Spleen (tissue), 11 donors: Measurements from ENCODE around the gene KCNAB1. TPM values are rescaled to one million over a fixed set of nuclear protein-coding genes. Genes with fewer than 3 reads are reported as not detected.

ENCODE experiments used
- DNase-seq: peaks from one replicate; pipeline ENCODE4 v3.0.0-alpha.2; 2020
- H3K27ac ChIP-seq, 8 donors: fragments of 200-600 bp; sonication (generic) in 7 of 8; 1 replicate in 4 of 8; 2 replicates in 4 of 8; pipeline versions ENCODE4 v1.5.0 to v1.8.0; 2016 to 2021; ENCODE audit warnings: inconsistent platforms in 4 of 8, mild to moderate bottlenecking in 4 of 8, moderate library complexity in 1 of 8
- H3K27me3 ChIP-seq, 7 donors: fragments of 200-600 bp; sonication (generic) in 6 of 7; replicated peaks in 1 of 7; 1 replicate in 4 of 7; 2 replicates in 3 of 7; pipeline versions ENCODE4 v1.5.0 to v1.8.0; 2016 to 2021; ENCODE audit warnings: inconsistent platforms in 3 of 7, mild to moderate bottlenecking in 1 of 7
- H3K36me3 ChIP-seq, 6 donors: fragments of 200-600 bp; sonication (generic) in 5 of 6; 1 replicate in 4 of 6; 2 replicates in 2 of 6; pipeline versions ENCODE4 v1.5.0 to v1.8.0; 2016 to 2021; ENCODE audit warnings: inconsistent platforms in 2 of 6
- H3K4me1 ChIP-seq, 6 donors: fragments of 200-600 bp; sonication (generic) in 5 of 6; 1 replicate in 3 of 6; 2 replicates in 3 of 6; pipeline versions ENCODE4 v1.5.0 to v1.8.0; 2016 to 2021; ENCODE audit warnings: inconsistent platforms in 3 of 6
- H3K4me3 ChIP-seq, 8 donors: fragments of 200-600 bp; sonication (generic) in 7 of 8; 1 replicate in 4 of 8; 2 replicates in 4 of 8; pipeline versions ENCODE4 v1.5.0 to v1.8.0; 2016 to 2021; ENCODE audit warnings: inconsistent platforms in 4 of 8, mild to moderate bottlenecking in 4 of 8, moderate library complexity in 2 of 8
- H3K9me3 ChIP-seq, 8 donors: fragments of 200-600 bp; sonication (generic) in 7 of 8; 1 replicate in 4 of 8; 2 replicates in 4 of 8; pipeline versions ENCODE4 v1.5.0 to v1.8.0; 2016 to 2021; ENCODE audit warnings: inconsistent platforms in 4 of 8
- CTCF ChIP-seq, 11 experiments: fragments of 200-600 bp in 7 of 11; fragments of 450-650 bp in 4 of 11; sonication (generic) in 4 of 11; IDR thresholded peaks in 8 of 11; conservative IDR thresholded peaks in 3 of 11; 1 replicate in 7 of 11; 2 replicates in 4 of 11; pipeline versions ENCODE4 v1.4.0 to v1.8.0; 2016 to 2021; ENCODE audit warnings: antibody characterized with exemption in 11 of 11, inconsistent platforms in 4 of 11, mild to moderate bottlenecking in 1 of 11
- POLR2A ChIP-seq, 3 donors: fragments of 450-650 bp; IDR thresholded peaks; one replicate each; pipeline ENCODE4 v1.5.1; 2017; ENCODE audit warnings: antibody characterized with exemption in 3 of 3, mild to moderate bottlenecking in 1 of 3
- POLR2AphosphoS5 ChIP-seq, 3 donors: sonication (generic); formaldehyde crosslinking; IDR thresholded peaks; one replicate each; pipeline ENCODE4 v1.5.1; 2017; ENCODE audit warnings: antibody characterized with exemption in 3 of 3
- WGBS, 5 donors: extraction: QIAGEN DNeasy Blood & Tissue Kit in 3 of 5; methylation state at CpG; one replicate each; pipeline versions ENCODE4 v1.1.5 to v1.1.7; 2013 to 2018; 5-methylcytosine and 5-hydroxymethylcytosine counted together
- intact Hi-C: fragments of 100-400 bp; cut with DNase I; formaldehyde crosslinking; loops from one replicate; pipeline ENCODE4 v1.15.0; 2023; ENCODE audit warnings: low total_unique reads
- polyA plus RNA-seq, 3 donors: library from polyadenylated mRNA; stranded (reverse); fragments of 200-250 nt; gene quantifications; one replicate each; pipeline ENCODE4 v1.2.1, GENCODE V29; 2013
- total RNA-seq, 7 donors: library from RNA; depleted of rRNA in 3 of 7; stranded (reverse); fragments of >200 nt in 3 of 7; fragmentation: NEBNext Ultra II Directional in 4 of 7; extraction: Animal tissue kit (Norgen Biotek cat#: 25700) in 4 of 7; gene quantifications; one replicate each; pipeline versions ENCODE4 v1.1.0 to v1.2.1, GENCODE V29; 2016 to 2021
- donor health status: healthy with polysubstance abuse.
- donor health status: DM: no; HTN: no; CAD: no; lungs with moderate emphysema.
- donor health status: DM: no; HTN: no; CAD: no.
- donor health status: Bipolar disorder and iron deficiency.
- donor health status: healthy.
- donor health status: DM: no; HTN: no; CAD: no.
- donor health status: DM: yes; HTN: yes; CAD: no.

The KCNAB1 gene
- total and polyA plus RNA-seq, 10 donors: 0.59 to 10.5 (median 6.3) TPM

- no peak overlapping the region for H3K27ac ChIP-seq
- intact Hi-C loops: no loop called here
- TF ChIP-seq POLR2AphosphoS5 (IDR thresholded peaks at IDR 0.05) (no peak), CTCF (IDR thresholded peaks at IDR 0.05 in 8 of 11, conservative IDR thresholded peaks at IDR 0.05 in 3 of 11) (no peak), POLR2A (IDR thresholded peaks at IDR 0.05) (no peak)
- DNase-seq: no peak
- H3K4me1 ChIP-seq: peaks cover 0 to 27% (median 2%) of the 10 kb centered on the region in 6 donors
- H3K4me3 ChIP-seq: no peak overlapping the region
- WGBS, 5 donors: 92 to 97% (median 93%) methylated on average over 8 of the region's 8 CpGs
- peaks cover 0 to 19% (median 4%) of the 10 kb centered on the region in 7 donors for H3K27me3 ChIP-seq
- no peaks in the 10 kb centered on the region for H3K9me3 ChIP-seq
- H3K36me3 ChIP-seq: no peaks in the 10 kb centered on the region
Observed at GRCh38 chr3:156297582-156297981, 177.2 kb downstream of the KCNAB1 start.

GRCh38 chr3:156298014-156298413, 177.6 kb downstream of the KCNAB1 start:
- WGBS, 5 donors: 95 to 99% (median 95%) methylated on average over 6 of the region's 6 CpGs
- intact Hi-C loops: no loop called here

GRCh38 chr3:156298938-156299337, 178.6 kb downstream of the KCNAB1 start:
- Histone ChIP-seq H3K36me3 (no peaks in the 10 kb centered on the region), H3K4me3 (no peak overlapping the region), H3K9me3 (no peaks in the 10 kb centered on the region), H3K27me3 (peaks cover 0 to 6% (median 0%) of the 10 kb centered on the region in 7 donors), H3K4me1 (peaks cover 0 to 31% (median 2%) of the 10 kb centered on the region in 6 donors), H3K27ac (peak overlapping the region in 2 of 8 donors; percentile 7 to 26)
- TF ChIP-seq POLR2AphosphoS5 (IDR thresholded peaks at IDR 0.05) (peak in 1 of 3 donors; percentile 42), POLR2A (IDR thresholded peaks at IDR 0.05) (no peak)
- no peak for DNase-seq
- intact Hi-C loops: no loop called here
- WGBS, 5 donors: 67 to 92% (median 75%) methylated on average over 2 of the region's 2 CpGs

More at GRCh38 chr3:156298014-156298413, 177.6 kb downstream of the KCNAB1 start:
- TF ChIP-seq POLR2A (IDR thresholded peaks at IDR 0.05): no peak
- TF ChIP-seq POLR2AphosphoS5 (IDR thresholded peaks at IDR 0.05): no peak
- no peak for TF ChIP-seq CTCF (IDR thresholded peaks at IDR 0.05 in 8 of 11, conservative IDR thresholded peaks at IDR 0.05 in 3 of 11)
- Histone ChIP-seq H3K9me3 (no peaks in the 10 kb centered on the region), H3K27ac (no peak overlapping the region), H3K36me3 (no peaks in the 10 kb centered on the region), H3K27me3 (peaks cover 0 to 15% (median 0%) of the 10 kb centered on the region in 7 donors), H3K4me3 (no peak overlapping the region), H3K4me1 (peaks cover 0 to 27% (median 2%) of the 10 kb centered on the region in 6 donors)
- no peak for DNase-seq

- Histone ChIP-seq H3K27ac (peak overlapping the region in 4 of 8 donors; percentile 10 to 30 (median 21)), H3K4me3 (no peak overlapping the region), H3K36me3 (no peaks in the 10 kb centered on the region), H3K9me3 (no peaks in the 10 kb centered on the region), H3K4me1 (peaks cover 0 to 31% (median 2%) of the 10 kb centered on the region in 6 donors), H3K27me3 (peaks cover 0 to 6% (median 0%) of the 10 kb centered on the region in 7 donors)
- 74 to 85% (median 84%) methylated on average over 2 of the region's 2 CpGs for WGBS, 5 donors
- TF ChIP-seq POLR2A (IDR thresholded peaks at IDR 0.05): no peak
- TF ChIP-seq CTCF (IDR thresholded peaks at IDR 0.05 in 8 of 11, conservative IDR thresholded peaks at IDR 0.05 in 3 of 11): no peak
- TF ChIP-seq POLR2AphosphoS5 (IDR thresholded peaks at IDR 0.05): no peak
- intact Hi-C loops: no loop called here
- DNase-seq: no peak
Observed at GRCh38 chr3:156299569-156299968, 179.2 kb downstream of the KCNAB1 start.
